GM18519 (cell line): ENCODE data around the gene BRINP1.

Experiments used
- ATAC-seq: cut with Tn5 transposase; IDR thresholded peaks from one replicate; pipeline ENCODE4 v1.9.1; 2021; ENCODE audit warnings: mild to moderate bottlenecking, moderate library complexity; ENCODE audit not compliant: unreplicated experiment, low FRiP score

The BRINP1 gene

DNA sequence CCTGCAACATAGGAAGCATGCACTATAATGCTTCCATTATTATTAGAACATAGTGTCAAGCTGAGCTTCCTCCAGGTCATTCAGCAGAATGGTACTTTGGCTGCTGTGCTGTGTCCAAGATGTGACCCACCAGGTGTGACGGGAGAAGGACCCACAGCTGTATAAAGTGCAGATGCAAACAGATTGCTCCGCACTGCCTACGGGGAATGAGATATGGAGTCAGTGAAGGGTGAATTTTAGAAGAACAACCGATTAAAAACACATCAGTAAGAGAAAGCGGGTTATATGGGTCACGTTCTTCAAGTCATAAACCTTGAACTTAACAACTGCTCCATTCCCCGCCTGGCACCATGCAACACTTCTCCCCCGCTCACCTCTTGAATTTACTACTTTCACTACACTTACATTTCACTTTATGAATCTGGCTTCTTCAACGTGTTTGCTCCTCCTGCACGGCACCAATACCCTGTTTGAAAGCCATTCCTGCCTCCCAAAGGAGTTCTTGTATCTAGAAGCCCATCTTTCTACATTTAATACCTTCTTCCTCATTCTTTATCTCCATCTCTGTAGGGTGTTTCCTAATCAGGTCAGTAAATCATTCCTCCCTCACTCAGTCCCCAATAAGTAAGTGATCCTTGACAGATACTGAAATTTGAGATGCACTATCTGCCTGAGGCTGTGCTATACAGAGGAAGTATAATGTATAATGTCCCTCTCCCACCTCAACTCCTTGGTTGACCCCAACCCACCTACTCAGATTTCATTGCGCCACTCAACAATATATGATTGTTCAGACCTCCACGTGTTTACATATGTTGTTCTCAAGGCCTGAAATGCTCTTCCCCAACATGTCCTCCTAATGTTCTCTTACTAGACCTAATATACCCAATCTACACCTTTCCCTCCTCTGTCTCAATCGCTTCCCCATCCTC, 25.9 kb downstream of the BRINP1 start:
- ATAC-seq, result no peak

DNA sequence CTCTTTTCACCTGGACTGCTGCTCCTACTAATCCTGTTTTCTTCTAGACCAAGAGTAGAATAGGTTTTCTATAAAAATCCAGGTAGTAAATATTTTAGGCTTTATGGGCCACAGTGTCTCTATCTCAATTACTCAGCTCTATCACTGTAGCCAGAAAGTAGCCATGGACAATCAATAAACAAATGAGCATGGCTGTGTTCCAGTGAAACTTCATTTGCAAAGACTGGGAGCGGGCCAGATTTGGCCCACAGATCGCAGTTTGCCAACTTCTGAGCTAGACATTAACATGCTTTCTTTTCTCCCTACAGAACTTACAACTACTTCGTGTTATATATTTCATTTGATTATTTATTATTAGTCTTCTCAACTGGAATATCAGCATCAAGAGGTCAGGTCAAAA, 30.2 kb downstream of the BRINP1 start:
- no peak for ATAC-seq

DNA sequence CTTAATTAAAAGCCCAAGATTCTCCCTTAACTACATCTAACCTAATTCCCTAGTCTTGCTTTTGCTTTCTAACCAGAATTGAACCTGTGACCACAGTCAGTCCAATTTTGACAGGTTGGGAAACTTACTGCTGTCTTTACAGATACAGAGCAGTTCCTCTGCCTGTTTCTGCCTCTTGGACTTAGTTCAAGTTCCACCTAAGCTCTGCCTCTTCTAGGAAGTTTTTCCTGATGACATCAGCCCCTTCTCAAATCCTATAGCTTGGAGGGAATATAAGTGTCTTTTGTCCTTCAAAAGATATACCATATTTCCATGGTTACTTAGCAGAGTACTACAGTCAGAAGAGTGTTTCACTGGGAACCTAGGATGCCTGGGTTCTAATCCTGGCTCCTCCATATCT, 31.7 kb downstream of the BRINP1 start:
- ATAC-seq, result no peak

DNA sequence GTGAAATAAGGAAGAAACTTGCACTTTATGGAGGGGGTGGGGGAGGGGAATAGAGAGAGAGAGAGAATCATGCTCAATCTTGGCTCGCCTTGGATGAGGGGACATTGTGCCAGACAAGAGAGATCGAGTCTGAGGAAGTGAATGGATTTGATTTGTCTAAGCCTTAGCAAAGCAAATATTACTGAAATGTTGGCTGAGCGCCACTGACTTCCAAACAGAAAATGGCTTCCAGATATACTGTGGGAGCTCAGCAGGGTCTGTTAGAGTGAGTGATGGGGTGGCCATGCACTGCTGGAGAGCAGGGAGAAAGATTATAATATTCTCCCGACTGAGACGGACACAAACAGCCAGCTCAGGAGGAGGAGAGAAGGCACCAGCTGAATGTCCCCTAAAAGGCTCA, 34.5 kb downstream of the BRINP1 start:
- ATAC-seq, result no peak

DNA sequence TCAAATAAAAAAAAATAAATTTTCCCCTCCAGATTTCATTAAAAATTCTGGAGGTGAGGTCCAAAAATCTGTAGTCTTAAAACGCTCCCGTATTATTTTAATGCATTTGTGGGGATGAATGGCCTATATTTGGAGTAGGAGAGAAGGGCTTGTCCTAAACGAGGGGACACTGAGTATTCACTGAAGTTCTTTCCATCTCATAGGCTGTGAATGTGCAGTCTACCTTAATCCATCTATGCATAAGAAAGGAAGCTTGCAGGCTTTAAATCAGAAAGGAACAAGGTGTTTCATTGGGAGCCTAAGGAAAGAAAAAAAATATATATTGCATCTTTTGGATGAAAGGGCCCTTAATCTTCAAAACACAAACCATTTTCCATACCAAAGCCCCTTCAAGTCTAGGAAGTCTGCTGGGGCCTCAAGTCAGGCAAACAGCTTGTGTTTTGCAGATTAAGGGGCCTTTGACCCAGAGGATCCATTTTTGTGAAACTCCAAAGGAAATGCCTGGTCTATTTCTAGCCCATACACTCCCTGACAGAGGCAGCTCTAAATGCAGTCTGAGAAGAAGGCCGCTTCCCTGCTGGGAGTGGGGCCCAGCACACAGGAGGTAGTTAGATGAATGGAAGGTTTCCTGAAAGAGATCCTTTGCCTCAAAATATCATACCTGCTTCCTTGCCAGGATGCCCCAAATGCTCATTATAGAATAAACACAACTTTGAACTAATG, 35.6 kb downstream of the BRINP1 start:
- ATAC-seq, result no peak

DNA sequence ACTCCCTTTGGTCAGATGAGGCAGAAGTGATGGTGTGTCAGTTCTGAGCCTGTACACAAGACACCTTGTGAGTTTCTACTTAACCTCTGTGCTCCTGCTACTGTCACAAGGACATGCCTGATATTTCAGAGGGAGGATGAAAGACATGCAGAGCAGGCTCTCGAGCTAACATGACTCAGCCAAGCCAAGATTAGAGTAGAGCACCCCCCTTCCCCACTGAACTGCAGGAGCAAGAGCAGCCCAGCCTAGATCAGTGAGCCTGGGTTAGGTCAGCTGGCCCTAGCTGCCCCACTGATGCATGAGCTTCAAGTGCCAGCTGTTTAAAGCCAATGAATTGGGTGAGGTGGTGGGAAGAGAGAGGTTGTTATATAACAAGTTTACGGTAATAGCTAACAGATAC, 36.7 kb downstream of the BRINP1 start:
- no peak for ATAC-seq

DNA sequence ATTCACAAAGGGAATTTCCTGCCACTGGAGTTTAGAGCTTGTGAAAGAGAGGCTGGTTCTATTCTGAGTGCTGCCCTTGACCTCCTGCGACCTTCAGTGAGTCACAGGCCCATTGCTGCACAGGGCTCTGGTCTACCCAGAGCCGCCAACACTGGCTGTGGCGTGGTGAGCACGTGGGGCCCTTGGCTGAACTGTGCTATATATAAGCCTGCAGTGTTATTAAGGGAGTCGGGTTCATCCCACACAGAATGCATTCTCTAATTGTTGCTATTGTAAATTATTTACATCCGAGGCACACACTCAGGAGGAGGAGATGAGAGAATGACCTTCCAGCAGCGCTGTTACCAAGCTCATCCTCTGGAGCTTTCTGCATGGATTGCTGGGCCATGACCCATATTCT, 47.1 kb downstream of the BRINP1 start:
- no peak for ATAC-seq

DNA sequence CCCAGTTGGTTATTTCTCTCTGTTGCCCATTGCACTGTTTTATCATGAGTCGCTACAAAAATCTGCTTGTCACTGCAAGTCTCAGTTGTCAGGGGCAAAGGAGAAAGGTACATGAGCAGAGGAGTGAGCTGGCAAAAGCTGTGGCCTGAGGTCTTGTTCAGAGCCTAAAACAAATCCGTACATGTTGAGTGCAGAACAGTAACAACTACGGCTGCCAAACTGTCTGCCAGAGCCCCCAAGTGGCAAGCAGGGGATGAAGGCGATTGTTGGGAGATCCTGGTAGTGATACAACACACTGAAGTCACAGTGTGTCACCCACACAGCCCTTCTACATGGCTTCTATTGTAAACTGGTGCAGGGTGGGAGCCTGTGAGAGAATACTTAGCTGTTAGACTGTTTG, 50.9 kb downstream of the BRINP1 start:
- ATAC-seq, result no peak

DNA sequence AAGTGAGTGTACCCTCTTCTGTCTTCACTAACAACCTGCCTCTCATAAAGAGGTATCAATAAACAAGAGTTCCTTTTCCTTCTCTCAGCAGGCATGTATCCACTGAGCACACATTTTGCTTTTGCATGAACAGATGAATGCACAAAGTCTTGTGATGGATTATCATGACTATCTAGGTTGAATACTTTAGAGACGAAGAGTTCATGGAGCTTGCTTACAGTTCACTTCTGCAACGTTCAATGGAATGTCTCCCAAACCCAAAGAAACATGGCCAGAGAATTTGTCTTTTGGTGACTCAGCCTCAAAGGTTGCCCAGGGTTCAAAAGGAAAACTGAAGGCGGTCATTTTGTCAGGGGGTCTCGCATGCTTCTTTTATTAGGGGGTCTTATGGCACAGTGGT, 55.4 kb downstream of the BRINP1 start:
- ATAC-seq, result no peak

DNA sequence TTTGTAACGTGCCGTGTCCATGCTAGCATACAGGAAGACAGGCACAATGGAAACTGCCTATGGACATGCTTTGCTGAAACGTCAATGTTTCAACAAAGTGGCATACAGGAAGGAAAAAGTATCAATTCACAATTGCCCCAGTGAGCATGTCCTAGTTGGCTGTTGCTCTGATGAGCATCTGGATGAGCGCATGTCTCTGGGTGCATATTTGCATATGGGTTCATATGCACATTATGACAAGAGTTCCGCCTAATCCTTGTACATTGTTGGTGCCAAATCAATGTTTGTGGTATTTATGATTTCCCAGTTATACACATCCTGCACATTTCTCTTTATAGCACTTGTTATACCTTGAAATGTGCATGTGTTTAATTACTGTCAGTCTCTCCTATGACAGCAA, 58.5 kb downstream of the BRINP1 start:
- ATAC-seq, result no peak

DNA sequence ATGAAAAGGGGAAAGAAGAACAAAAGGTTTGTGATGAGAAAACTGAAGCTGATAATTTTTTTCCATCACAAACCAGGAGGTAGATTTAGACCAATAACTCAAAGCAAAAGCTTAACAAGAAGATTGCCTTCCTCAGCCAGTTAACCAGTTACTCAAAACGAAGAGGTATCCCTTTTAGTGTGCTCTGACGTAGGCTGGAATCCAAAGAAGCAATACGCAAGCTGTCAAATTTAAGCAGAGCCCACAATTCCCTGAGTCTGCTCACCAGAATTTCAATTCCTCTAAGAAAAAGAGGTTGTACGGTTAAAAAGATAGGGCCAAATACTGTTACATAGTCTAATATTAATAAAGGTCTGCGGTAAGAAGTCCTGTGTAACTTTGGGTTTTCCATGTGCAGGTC, 61.8 kb downstream of the BRINP1 start:
- no peak for ATAC-seq

DNA sequence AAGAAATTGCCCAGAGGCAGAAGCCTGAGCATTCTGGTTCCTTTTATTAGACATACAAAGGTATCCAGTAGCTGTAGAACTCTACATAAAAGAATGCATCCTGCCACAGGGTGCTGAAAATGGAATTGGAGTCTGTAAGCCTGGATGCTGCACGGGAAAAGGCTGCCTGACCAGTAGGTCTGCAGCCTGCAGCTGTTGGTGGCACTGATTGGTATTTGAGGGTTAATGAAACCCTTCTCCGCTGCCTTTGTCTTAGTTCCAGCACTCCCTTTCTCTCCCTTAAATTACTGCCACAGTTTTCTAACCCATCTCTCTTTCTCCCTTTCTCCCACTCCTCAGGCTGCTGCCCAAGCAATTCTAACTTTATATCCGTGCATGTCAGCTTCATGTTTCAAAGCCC, 64.7 kb downstream of the BRINP1 start:
- no peak for ATAC-seq

DNA sequence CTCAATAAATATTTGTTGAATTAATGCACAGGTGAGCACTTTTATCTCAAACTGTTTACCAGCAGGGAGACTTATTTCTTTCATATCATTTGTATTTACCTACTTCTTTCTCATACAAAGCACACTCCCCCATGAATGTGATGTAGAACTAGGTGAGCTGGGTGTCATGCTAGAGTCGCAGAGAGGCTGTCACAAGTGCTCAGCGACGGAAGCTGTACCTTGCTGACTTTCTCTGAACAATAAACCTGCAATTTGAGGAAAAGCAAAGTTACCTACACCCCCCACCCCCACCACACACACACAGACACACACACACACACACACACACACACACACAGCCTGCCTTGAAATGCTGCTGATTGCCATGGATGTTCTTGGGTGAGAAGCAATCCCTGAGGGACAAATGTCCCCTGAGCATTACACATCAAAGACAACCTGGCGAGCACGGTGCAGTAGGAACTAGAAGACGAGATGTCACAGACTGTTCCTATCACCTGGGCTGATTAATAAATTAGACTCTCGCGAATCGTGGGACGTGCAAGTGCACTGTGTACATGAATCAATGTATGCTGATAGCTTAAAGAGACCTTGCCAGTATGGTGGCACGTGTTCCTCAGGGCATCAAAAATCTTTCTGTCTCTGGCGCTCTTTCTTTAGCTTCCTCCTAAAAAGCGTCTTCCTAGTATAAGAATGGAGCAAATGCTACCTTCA, 66.1 kb downstream of the BRINP1 start:
- no peak for ATAC-seq

DNA sequence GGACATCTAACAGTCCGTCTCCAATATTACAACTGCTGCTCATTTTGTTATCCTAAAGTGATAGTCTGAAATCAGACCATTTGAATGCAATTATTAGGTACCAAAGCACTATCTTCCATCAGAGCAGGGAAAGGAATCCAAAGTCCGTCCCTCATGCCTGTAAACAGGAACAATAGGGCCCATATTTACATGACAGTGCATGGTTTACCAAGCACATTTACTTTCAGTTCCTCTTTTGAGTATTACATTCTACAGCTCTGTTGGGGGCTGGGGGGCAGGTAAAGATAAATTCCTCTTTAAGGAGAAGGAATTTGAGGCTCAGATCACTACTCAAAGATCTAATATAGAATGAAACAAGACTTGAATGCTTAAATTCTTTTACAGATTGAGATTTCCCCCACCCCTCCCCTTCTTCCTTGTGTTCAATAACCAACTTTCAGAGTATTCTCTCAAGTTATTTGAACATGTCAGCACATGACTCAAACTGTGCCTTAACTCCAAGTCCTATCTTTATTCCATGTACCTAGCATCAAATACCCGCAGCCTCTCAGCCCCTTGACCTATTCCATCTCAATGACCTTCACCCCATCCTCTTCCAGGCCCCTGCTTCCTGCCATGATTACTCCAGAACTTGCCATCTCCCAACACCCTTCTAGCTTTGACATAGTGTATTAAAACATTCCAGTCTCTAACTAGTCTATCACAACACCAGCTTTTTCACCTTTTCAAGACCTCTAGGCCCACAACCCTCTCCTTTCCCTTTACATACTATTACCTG, 71.0 kb downstream of the BRINP1 start:
- ATAC-seq, result peak; percentile 84

DNA sequence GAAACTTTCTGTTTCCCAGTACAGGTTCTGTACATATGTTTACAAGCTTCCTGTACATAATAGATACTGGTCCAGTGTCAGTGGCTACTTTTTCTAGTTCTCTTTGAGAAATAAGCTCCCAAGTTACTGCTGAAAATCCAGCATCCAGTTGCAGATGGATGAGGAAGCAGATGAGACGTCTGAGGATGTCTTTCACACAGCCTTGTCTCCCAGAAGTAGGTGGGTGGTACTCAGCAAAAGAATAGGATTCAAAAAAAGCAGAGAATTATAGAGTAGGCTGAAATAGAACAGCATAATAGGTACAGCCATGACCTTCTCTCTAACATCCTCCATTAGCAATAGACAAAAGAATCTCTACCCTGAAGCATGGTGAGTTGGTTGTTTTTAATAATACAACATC, 77.7 kb downstream of the BRINP1 start:
- ATAC-seq, result no peak

DNA sequence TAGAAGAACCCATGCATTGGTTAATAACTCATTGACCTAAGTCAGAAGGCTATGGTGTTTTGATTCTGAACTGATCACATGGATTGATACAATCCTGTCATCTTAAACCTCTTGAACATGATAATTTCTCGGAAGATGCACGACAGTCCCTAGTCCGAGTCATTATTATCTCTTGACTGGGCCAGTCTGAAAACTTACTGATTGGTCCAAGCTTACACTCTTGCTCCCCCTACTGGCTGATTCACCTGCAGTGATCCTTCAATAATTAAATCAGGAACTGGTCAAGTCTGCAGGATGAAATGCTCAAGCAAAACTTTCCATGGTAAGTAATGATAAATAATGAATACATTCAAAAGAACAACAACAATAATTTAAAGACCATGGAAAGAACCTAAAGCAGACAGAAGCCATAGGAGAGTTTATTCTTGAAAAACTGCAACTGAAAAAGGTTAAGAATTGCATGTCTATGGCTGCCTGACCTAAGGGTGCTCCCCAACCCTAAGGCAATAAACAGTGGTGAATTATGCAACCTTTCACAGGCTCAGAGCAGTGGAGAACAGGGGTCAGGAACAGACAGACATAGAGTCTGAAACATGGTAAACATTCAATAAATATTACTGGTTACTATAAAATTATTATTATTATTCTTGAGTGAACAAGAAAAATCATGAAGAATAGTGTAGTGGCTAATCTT, 79.3 kb downstream of the BRINP1 start:
- peak; percentile 71 for ATAC-seq

DNA sequence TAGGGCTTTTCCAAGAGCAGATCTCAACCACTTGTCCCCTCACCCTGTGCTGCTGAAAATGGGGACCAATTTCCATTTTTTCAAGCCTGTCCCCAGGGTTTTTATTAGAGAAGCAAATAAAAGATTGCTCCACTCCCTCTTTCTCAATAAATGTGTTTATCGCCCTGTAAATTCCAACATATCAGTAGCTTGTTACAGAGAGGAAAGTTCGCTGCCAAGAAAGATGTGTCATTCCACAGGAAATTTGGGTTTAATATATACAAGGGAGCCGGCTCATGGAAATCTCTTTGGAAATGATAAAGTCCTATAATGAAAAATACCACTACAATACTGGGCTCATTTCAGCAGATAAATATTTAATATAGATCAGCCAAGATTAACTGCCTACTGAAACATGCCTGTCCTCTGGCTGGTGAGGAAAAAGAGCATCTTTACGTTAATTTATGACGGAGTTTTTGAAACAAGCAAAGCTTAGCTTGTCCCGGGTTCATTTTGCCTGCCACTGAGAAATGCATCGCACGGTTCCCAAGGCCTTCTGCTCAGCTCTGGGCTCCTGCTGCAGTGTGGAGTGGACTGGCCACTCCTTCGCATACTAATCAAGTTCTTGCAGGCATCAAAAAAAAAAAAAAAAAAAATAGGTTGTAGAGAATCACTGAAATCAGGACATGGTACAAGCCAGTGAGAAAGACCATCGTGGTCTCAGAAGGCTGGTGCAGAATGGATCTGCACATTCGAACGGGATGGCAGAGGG, 84.5 kb downstream of the BRINP1 start:
- ATAC-seq, result no peak

DNA sequence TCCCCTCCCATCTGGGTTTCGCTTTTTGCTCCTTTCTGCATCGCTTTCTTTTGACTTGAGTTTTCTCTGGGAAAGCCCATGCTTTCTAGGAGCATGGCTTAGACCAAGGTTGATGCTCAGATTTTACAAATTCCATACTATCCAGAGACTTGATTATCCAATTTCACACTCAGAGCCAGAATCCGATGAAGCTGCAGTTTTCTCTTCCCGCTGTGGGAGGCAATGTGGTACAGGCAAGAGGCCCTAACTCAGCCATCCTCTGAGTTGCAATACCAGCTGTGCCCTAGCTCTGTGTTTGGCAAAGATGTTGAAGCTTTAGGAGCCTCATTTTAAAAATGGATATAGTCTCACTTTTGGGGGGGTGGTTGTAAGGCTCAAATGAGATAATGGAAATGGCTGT, 85.1 kb downstream of the BRINP1 start:
- no peak for ATAC-seq

DNA sequence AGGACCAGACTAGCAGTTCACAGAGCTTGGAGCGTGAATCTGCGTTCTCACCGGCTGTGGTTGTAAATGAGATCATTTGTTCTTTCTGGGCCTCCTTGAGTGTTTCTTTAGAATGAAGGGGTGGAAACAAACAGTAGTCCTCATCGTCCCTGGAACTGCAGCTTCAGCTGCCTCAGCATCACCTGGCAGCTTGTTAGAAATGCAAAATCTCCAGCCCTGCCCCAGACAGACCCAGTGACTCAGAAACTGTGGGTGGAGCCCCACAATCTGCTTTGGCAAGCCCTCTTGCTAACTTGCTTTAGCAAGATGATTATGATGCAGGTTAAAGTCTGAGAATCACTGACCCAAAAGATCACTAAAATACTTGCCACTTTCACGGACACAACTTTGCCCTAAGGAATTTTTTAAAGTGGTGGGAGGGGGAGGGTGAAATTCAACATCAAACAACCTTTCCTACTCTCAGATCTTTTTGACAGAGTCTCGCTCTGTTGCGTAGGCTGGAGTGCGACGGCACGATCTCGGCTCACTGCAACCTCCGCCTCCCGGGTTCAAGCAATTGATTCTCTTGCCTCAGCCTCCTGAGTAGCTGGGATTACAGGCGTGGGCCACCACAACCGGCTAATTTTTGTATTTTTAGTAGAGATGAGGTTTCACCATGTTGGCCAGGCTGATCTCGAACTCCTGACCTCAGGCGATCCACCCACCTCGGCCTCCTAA, 86.0 kb downstream of the BRINP1 start:
- ATAC-seq, result no peak
